GM10248 (cell line): ENCODE data around the gene CD7.

Experiments used
- CTCF ChIA-PET: fragments of 300-600 bp; sonication (Branson Sonifier 250); formaldehyde crosslinking; extraction: SDS; loops from one replicate; lab custom pipeline; 2021; ENCODE audit warnings: antibody characterized with exemption; lab: Yijun Ruan, JAX
- POLR2A ChIA-PET: fragments of 350-650 bp; sonication (Branson Sonifier 250); formaldehyde crosslinking; extraction: SDS; loops from one replicate; lab custom pipeline; 2020; ENCODE audit warnings: antibody characterized with exemption; lab: Yijun Ruan, JAX
- DNase-seq: peaks from one replicate; pipeline ENCODE4 v3.0.0; 2012; ENCODE audit errors: extremely low spot score
- TF ChIP-seq, protein P1 (sequence below): IDR thresholded peaks from 2 replicates; pipeline ENCODE4 v1.5.1; 2012; ENCODE audit warnings: mild to moderate bottlenecking, low read depth; ENCODE audit errors: extremely low read depth, missing control alignments, control extremely low read depth

Gene CD7

DNA sequence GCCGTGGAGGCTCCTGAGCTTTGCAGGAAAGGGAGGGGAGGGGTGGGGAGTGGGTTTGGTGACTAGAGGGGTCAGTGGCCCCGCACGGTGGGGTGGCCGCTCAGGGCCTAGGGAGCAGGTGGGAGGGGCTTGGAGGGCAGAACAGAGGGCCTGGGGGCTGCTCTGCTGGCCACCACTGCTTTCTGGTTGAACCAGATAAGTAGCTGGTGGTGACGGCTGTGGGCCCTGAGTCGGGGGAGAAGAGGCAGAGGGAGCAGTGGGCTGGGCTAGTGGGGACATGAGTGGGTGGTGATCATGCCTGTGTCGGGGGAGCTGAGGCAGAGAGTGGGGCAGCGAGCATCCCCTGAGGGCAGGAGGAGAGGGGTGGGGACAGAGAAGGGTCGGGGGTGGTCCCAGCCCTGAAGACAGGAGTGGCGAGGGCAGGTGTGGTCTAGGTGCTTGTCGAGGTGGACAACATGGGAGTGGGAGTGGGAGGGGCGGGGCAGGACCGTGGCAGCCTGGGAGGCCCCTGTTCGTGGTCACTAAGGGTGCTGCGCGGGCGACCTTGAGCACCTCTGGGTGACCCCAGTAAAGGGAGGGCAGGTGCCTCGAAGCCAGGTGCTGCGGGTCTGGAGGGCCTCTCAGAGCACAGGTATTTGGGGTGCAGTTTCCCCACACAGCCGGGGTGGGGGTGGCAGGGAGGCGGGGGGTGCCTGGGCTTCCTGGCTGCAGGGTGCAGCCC, 6.3 kb upstream of the CD7 start:
- ChIA-PET POLR2A (interaction anchor here (0.6 kb wide), 1 partner anchor 457 kb away, joined by 3 read pairs; no protein-coding TSS in a partner anchor), CTCF (interaction anchor here (4.4 kb wide), 1 partner anchor 24 kb away, joined by 59 read pairs; no protein-coding TSS in a partner anchor)
- no peak for DNase-seq
- TF ChIP-seq, protein P1, sequence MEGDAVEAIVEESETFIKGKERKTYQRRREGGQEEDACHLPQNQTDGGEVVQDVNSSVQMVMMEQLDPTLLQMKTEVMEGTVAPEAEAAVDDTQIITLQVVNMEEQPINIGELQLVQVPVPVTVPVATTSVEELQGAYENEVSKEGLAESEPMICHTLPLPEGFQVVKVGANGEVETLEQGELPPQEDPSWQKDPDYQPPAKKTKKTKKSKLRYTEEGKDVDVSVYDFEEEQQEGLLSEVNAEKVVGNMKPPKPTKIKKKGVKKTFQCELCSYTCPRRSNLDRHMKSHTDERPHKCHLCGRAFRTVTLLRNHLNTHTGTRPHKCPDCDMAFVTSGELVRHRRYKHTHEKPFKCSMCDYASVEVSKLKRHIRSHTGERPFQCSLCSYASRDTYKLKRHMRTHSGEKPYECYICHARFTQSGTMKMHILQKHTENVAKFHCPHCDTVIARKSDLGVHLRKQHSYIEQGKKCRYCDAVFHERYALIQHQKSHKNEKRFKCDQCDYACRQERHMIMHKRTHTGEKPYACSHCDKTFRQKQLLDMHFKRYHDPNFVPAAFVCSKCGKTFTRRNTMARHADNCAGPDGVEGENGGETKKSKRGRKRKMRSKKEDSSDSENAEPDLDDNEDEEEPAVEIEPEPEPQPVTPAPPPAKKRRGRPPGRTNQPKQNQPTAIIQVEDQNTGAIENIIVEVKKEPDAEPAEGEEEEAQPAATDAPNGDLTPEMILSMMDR = no peak

DNA sequence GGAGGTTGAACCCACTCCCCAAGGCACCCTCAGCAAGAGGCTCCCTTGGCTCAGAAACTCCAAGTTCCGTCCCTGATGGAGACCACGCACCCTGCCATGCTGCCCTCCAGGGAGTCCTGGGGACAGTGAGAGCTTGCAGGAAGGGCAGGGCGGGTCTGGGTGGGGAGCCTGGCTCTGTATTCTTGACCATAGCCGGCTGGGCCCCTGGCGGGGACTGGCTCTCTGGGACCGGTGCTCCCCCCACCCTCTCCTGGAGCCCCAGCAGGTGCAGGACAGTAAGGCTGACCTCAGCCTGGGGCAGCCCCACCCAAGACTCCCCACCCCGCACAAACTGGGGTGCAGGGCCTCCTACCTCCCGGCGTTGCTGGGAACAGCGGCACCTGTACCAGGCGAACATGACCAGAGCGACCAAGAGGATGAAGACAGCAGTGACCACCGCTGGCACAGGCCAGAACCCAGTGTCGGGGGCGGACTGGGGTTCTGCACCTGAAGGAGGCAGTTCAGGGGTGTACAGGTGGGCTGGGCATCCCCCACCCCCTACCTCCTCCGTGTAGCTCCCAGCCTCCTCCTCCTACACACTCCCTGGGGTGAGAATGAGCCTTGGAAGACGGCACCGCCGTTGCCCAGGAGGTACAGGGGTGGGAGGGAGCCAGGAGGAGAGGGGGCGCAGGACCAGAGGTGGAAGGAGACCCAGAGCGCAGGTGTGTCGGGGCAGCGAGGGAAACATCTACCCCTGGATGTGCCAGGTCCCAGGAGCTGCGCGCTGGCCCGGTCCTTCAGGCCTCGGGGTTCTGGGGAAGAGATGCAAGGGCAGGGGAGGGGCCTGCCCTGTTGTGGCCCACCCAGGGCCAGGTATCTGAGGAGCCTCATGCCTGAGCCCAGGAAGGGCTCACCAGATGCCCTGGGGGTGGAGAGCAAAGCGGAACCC, 5.4 kb upstream of the CD7 start:
- CTCF ChIA-PET = interaction anchor here (0.9 to 4.4 kb wide), 6 partner anchors 7 to 87 kb away, joined by 3 to 59 read pairs (median 4); partner anchors contain the start of gene SECTM1
- POLR2A ChIA-PET = interaction anchor here (0.6 kb wide), 1 partner anchor 456 kb away, joined by 3 read pairs; no protein-coding TSS in a partner anchor
- DNase-seq = no peak
- TF ChIP-seq, protein P1 = no peak

DNA sequence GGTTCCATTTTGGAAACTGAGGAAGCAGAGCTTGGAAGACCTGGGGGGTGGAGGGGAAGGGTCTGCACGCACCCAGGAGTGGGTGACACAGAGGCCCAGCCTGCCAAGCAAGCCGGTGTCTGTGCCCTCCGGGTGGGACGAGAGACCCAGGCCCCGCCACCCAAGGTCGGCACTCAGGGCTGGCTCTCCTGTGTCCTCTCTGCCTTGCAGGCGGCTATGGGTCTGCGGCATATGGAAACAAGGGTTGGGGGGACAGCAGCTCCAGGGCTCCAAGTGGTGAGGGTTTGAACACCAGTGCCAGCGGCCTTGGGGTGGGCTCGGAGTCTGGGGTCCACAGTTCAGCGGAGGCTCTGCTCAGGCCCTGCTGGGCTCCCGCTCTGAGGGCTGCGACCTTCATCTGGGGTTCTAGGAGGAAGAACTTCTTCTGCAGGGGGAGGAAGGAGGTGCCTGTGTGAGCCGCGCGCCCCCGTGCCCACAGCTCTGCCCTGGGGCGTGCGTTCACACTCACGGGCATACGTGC, 4.6 kb upstream of the CD7 start:
- ChIA-PET CTCF (interaction anchor here (0.9 to 4.4 kb wide), 9 partner anchors 8 to 105 kb away, joined by 3 to 59 read pairs (median 4); partner anchors contain the start of gene SECTM1), POLR2A (no interaction called here)
- TF ChIP-seq, protein P1 = no peak
- DNase-seq = no peak

DNA sequence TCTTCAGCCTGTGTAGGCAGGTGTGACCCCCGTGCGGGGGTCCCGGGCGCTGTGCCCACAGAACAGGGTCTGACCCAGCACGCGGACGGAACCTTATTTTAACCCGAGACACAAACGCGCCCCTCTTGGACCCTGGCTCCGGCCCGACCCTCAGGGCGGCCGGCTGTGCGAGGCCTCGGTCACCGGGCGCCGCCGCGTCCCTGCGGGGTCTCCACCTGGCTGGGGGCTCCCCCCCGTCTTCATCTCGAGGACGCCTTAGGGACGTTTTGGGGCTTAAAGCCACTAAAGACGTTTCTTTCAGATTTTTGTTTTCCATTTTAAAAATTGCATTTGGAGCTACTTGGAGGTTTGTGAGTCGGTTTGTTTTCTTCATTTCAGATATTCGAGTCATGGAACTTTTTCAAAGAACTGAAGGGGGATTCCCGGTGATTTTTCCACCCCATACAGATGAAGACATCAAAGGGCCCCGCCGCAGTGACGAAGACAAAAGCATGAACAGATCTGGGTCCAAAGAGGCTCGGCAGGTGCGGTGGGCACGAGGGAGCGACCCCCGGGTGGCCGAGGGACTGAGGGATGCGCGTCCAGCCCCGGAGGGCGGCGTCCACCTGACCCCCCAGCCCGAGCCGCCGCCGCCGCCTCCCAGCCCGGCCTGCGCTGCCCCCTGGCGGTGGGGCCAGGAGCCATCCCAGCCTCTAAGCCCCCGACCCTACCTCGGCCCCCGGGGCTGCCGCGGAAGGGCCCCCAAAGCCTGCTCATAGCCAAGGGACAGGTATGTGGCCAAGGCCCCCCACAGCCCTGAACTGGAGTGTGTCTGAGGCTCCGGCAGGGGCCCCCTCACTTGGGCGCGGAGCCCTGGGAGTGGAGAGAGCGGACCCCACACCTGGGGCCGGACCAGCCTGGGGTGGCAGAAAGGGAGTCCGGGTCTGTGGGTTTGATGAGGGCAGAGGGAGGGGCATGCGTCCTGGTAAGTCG, 3.8 kb upstream of the CD7 start:
- CTCF ChIA-PET = interaction anchor here (0.6 to 4.4 kb wide), 16 partner anchors 9 to 106 kb away, joined by 3 to 59 read pairs (median 4); partner anchors contain the start of gene SECTM1
- peak; percentile 83 for DNase-seq

DNA sequence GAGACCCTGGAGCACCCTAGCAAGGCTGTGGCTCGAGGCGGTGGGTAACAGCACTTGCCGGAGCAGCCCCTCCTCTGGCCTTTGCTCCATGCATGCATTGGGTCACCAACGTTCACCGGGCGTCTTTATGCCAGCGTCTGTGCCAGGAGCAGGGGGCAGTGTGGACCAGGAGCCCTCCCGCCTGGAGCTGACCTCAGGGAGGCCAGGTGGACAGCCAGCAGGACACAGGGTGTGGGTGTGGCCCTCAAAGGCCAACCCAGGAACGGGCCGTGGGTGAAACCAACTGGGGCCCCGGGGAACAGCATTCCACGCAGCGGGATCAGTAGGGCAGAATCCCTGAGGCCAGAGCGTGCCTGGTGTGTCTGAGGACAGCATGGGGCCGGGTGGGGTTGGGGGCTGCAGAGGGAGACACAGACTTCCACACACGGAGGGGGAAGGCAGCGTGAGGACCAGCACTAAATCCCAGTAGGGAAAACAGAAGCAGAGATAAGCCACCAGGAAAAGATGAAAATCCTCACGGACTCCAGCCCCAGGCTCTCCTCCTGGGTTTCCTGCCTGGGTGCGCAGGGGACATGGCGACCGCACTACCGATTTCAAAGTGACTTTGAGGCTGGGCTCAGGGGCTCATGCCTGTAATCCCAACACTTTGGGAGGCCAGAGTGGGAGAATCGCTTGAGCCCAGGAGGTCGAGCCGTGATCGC, 2.9 kb upstream of the CD7 start:
- TF ChIP-seq, protein P1 = no peak
- DNase-seq = no peak
- ChIA-PET CTCF (interaction anchor here (0.6 to 4.4 kb wide), 10 partner anchors 10 to 84 kb away, joined by 3 to 59 read pairs (median 4); no protein-coding TSS in a partner anchor), POLR2A (no interaction called here)

More for the DNA sequence above, 3.8 kb upstream of the CD7 start:
- TF ChIP-seq, protein P1 = peak; percentile 87
- POLR2A ChIA-PET = no interaction called here
